Measurements from ENCODE around the gene MS4A5. TPM values are rescaled to one million over a fixed set of nuclear protein-coding genes. Genes with fewer than 3 reads are reported as not detected.

Gene MS4A5
- total RNA-seq, 1 experiment from 2014 or later, result not detected

DNA sequence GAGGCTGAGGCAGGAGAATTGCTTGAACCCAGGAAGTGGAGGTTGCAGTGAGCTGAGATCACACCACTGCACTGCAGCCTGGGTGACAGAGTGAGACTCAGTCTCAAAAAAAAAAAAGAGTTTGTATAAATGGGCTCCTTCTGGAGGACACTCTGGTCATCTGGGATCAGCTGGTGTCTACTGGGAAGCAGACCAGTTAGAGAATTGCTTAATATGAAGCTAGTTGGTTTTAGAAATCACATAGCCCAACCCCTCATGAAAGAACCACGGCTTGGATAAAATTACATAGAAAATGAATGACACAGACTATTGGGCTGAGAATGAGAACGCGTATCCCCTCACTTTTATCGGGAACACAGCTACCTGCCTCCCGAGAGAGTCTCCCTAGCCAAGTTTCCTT, 36.4 kb upstream of the MS4A5 start:
- TF ChIP-seq, protein P1, sequence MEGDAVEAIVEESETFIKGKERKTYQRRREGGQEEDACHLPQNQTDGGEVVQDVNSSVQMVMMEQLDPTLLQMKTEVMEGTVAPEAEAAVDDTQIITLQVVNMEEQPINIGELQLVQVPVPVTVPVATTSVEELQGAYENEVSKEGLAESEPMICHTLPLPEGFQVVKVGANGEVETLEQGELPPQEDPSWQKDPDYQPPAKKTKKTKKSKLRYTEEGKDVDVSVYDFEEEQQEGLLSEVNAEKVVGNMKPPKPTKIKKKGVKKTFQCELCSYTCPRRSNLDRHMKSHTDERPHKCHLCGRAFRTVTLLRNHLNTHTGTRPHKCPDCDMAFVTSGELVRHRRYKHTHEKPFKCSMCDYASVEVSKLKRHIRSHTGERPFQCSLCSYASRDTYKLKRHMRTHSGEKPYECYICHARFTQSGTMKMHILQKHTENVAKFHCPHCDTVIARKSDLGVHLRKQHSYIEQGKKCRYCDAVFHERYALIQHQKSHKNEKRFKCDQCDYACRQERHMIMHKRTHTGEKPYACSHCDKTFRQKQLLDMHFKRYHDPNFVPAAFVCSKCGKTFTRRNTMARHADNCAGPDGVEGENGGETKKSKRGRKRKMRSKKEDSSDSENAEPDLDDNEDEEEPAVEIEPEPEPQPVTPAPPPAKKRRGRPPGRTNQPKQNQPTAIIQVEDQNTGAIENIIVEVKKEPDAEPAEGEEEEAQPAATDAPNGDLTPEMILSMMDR (IDR thresholded peaks at IDR 0.05; ENCODE audit: unreplicated experiment), result no peak
- intact Hi-C loops (cut with micrococcal nuclease), result no loop called here
- CTCF ChIA-PET, result interaction anchor here (1.5 kb wide), 1 partner anchor 29 kb away, joined by 9 read pairs; no protein-coding TSS in a partner anchor

GRCh38 chr11:60394666-60395380, 34.5 kb upstream of the MS4A5 start:
- POLR2A ChIA-PET, result no interaction called here

More for the DNA sequence above, 36.4 kb upstream of the MS4A5 start:
- no peak for DNase-seq (ENCODE audit: unreplicated experiment)
- H3K9me3 Mint-ChIP-seq (ENCODE audit: unreplicated experiment), result no peaks in the 10 kb centered on the region
- no peaks in the 10 kb centered on the region for H3K4me1 Mint-ChIP-seq (ENCODE audit: insufficient read depth, unreplicated experiment)
- POLR2A ChIA-PET, result no interaction called here
- no peaks in the 10 kb centered on the region for H3K27me3 Mint-ChIP-seq (ENCODE audit: insufficient read depth, unreplicated experiment)
- no peaks in the 10 kb centered on the region for H3K36me3 Mint-ChIP-seq (ENCODE audit: insufficient read depth, unreplicated experiment)
- BruUV-seq (replicated peaks), result no TSS peak
- H3K27ac Mint-ChIP-seq (ENCODE audit: low read depth, unreplicated experiment), result no peak overlapping the region
- H3K4me3 Mint-ChIP-seq (ENCODE audit: unreplicated experiment), result no peak overlapping the region

DNA sequence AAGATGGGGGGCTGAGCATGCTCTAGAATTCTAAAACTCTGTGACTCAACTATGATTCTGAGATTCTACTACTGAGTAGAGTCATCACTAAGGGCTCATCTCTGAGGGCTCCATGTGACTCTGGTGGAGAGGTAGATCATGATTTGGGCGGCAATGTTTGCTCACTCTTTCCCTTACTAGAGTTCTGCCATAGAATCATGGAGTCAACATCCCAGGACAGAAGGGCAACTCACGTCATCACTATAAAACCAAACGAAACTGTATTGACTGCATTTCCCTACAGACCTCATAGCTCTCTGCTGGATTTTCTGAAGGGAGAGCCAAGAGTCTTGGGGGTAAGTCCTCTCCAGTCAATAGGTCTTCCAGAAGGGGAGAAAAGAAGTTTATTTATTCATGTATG, 33.0 kb upstream of the MS4A5 start, which contains the start of gene MS4A14:
MS4A14 (plus strand) TSS at position 78 of the 400 bp plus-strand sequence; CDS start at position 198, 120 bp downstream.
- Mint-ChIP-seq H3K4me1 (ENCODE audit: insufficient read depth, unreplicated experiment) (no peaks in the 10 kb centered on the region), H3K27me3 (ENCODE audit: insufficient read depth, unreplicated experiment) (no peaks in the 10 kb centered on the region), H3K27ac (ENCODE audit: low read depth, unreplicated experiment) (no peak within 1 kb of the TSS), H3K4me3 (ENCODE audit: unreplicated experiment) (no peak within 1 kb of the TSS), H3K36me3 (ENCODE audit: insufficient read depth, unreplicated experiment) (no peaks in the 10 kb centered on the region), H3K9me3 (ENCODE audit: unreplicated experiment) (peaks cover 3% of the 10 kb centered on the region)
- TF ChIP-seq, protein P1 (IDR thresholded peaks at IDR 0.05; ENCODE audit: unreplicated experiment), result no peak
- ChIA-PET POLR2A (no interaction called here), CTCF (interaction anchor here (2.1 kb wide), 1 partner anchor 222 kb away, joined by 6 read pairs; no protein-coding TSS in a partner anchor)
- no TSS peak for BruUV-seq (replicated peaks)
- intact Hi-C loops (cut with micrococcal nuclease), result no loop called here
- no peak for DNase-seq (ENCODE audit: unreplicated experiment)

More at GRCh38 chr11:60394666-60395380, 34.5 kb upstream of the MS4A5 start:
- Mint-ChIP-seq H3K27ac (ENCODE audit: low read depth, unreplicated experiment) (no peak overlapping the region), H3K27me3 (ENCODE audit: insufficient read depth, unreplicated experiment) (no peaks in the 10 kb centered on the region), H3K9me3 (ENCODE audit: unreplicated experiment) (no peaks in the 10 kb centered on the region), H3K36me3 (ENCODE audit: insufficient read depth, unreplicated experiment) (no peaks in the 10 kb centered on the region), H3K4me1 (ENCODE audit: insufficient read depth, unreplicated experiment) (no peaks in the 10 kb centered on the region), H3K4me3 (ENCODE audit: unreplicated experiment) (no peak overlapping the region)
- intact Hi-C loops (cut with micrococcal nuclease), result no loop called here
- CTCF ChIA-PET, result interaction anchor here (0.9 kb wide), 1 partner anchor 62 kb away, joined by 4 read pairs; no protein-coding TSS in a partner anchor
- no peak for DNase-seq (ENCODE audit: unreplicated experiment)
- no TSS peak for BruUV-seq (replicated peaks)
- TF ChIP-seq, protein P1 (IDR thresholded peaks at IDR 0.05; ENCODE audit: unreplicated experiment), result no peak

GRCh38 chr11:60396799-60397198, 32.6 kb upstream of the MS4A5 start:
- Mint-ChIP-seq H3K27me3 (ENCODE audit: insufficient read depth, unreplicated experiment) (no peaks in the 10 kb centered on the region), H3K9me3 (ENCODE audit: unreplicated experiment) (peaks cover 6% of the 10 kb centered on the region), H3K4me1 (ENCODE audit: insufficient read depth, unreplicated experiment) (no peaks in the 10 kb centered on the region), H3K4me3 (ENCODE audit: unreplicated experiment) (no peak overlapping the region), H3K36me3 (ENCODE audit: insufficient read depth, unreplicated experiment) (no peaks in the 10 kb centered on the region), H3K27ac (ENCODE audit: low read depth, unreplicated experiment) (no peak overlapping the region)
- POLR2A ChIA-PET, result no interaction called here
- TF ChIP-seq, protein P1 (IDR thresholded peaks at IDR 0.05; ENCODE audit: unreplicated experiment), result no peak
- CTCF ChIA-PET, result interaction anchor here (2.1 kb wide), 1 partner anchor 221 kb away, joined by 6 read pairs; no protein-coding TSS in a partner anchor
- BruUV-seq (replicated peaks), result no TSS peak
- intact Hi-C loops (cut with micrococcal nuclease), result no loop called here
- DNase-seq (ENCODE audit: unreplicated experiment), result no peak

All from MCF 10A (cell line).